Adrenal gland (tissue), 12 donors: ENCODE data around the gene PRDM16. TPM values are rescaled to one million over a fixed set of nuclear protein-coding genes. Genes with fewer than 3 reads are reported as not detected.

Experiments used
- DNase-seq, 7 donors: peaks; one replicate each; pipeline ENCODE4 v3.0.0-alpha.2; 2019 to 2020
- H3K27ac ChIP-seq, 5 donors: fragments of 200-600 bp; sonication (generic) in 4 of 5; 1 replicate in 3 of 5; 2 replicates in 2 of 5; pipeline versions ENCODE4 v1.5.1 to v1.8.0; 2016 to 2020; ENCODE audit warnings: mild to moderate bottlenecking in 1 of 5
- H3K27me3 ChIP-seq: fragments of 200-600 bp; 2 replicates; pipeline ENCODE4 v1.8.0; 2021
- H3K36me3 ChIP-seq, 2 donors: fragments of 200-600 bp; replicated peaks in 1 of 2; 1 replicate in 1 of 2; 2 replicates in 1 of 2; pipeline versions ENCODE4 v1.5.1 to v1.8.0; 2018 to 2022
- H3K4me1 ChIP-seq, 2 donors: fragments of 200-600 bp; replicated peaks in 1 of 2; 1 replicate in 1 of 2; 2 replicates in 1 of 2; pipeline versions ENCODE4 v1.5.1 to v1.8.0; 2018 to 2021
- H3K4me3 ChIP-seq, 4 donors: fragments of 200-600 bp; sonication (generic) in 3 of 4; one replicate each; pipeline ENCODE4 v1.5.1; 2016 to 2018
- H3K9me3 ChIP-seq, 3 donors: fragments of 200-600 bp; sonication (generic) in 1 of 3; replicated peaks in 1 of 3; 1 replicate in 2 of 3; 2 replicates in 1 of 3; pipeline versions ENCODE4 v1.5.1 to v1.8.0; 2016 to 2021
- CTCF ChIP-seq, 6 experiments: fragments of 450-650 bp in 4 of 6; fragments of 200-600 bp in 2 of 6; sonication (generic) in 1 of 6; IDR thresholded peaks; 1 replicate in 5 of 6; 2 replicates in 1 of 6; pipeline versions ENCODE4 v1.5.1 to v1.8.0; 2016 to 2021; ENCODE audit warnings: antibody characterized with exemption in 6 of 6, mild to moderate bottlenecking in 2 of 6, moderate library complexity in 1 of 6
- POLR2A ChIP-seq, 2 donors: fragments of 450-650 bp; IDR thresholded peaks; one replicate each; pipeline ENCODE4 v1.6.1; 2017; ENCODE audit warnings: antibody characterized with exemption in 2 of 2, mild to moderate bottlenecking in 2 of 2, moderate library complexity in 1 of 2
- WGBS, 4 donors: extraction: QIAGEN DNeasy Blood & Tissue Kit in 2 of 4; methylation state at CpG; one replicate each; pipeline versions ENCODE4 v1.1.5 to v1.1.7; 2013 to 2017; 5-methylcytosine and 5-hydroxymethylcytosine counted together
- intact Hi-C, 2 donors: fragments of 100-400 bp; cut with DNase I; formaldehyde crosslinking; loops; one replicate each; pipeline versions ENCODE4 v1.14.1 to v1.15.0; 2022 to 2023
- polyA plus RNA-seq, 3 donors: library from polyadenylated mRNA; stranded (reverse); fragments of 200-250 nt in 2 of 3; fragments of 350-450 nt in 1 of 3; fragmentation: Illumina TruSeq in 1 of 3; extraction: RNeasy Lipid Tissue Mini Kit (QIAGEN cat#74804) in 1 of 3; gene quantifications; one replicate each; pipeline ENCODE4 v1.2.3, GENCODE V29; 2013 to 2014
- total RNA-seq, 9 donors: library from RNA; depleted of rRNA in 4 of 9; stranded (reverse); fragments of >200 nt in 4 of 9; fragments of 120-200 nt in 1 of 9; fragmentation: NEBNext Ultra II Directional in 1 of 9; extraction: Animal tissue kit (Norgen Biotek cat#: 25700) in 1 of 9; gene quantifications; one replicate each; pipeline versions ENCODE4 v1.1.0 to v1.2.4, GENCODE V29; 2013 to 2023
- donor health status: healthy with polysubstance abuse.
- donor health status: Bipolar disorder and iron deficiency.
- donor health status: DM: yes; HTN: yes; CAD: no.
- donor health status: DM: no; HTN: no; CAD: no.
- donor health status: DM: no; HTN: no; CAD: no.
- donor health status: DM: yes; HTN: yes; CAD: no.

The PRDM16 gene
- total and polyA plus RNA-seq, 12 donors = 0.04 to 2.8 (median 0.61) TPM; not detected in 1

DNA sequence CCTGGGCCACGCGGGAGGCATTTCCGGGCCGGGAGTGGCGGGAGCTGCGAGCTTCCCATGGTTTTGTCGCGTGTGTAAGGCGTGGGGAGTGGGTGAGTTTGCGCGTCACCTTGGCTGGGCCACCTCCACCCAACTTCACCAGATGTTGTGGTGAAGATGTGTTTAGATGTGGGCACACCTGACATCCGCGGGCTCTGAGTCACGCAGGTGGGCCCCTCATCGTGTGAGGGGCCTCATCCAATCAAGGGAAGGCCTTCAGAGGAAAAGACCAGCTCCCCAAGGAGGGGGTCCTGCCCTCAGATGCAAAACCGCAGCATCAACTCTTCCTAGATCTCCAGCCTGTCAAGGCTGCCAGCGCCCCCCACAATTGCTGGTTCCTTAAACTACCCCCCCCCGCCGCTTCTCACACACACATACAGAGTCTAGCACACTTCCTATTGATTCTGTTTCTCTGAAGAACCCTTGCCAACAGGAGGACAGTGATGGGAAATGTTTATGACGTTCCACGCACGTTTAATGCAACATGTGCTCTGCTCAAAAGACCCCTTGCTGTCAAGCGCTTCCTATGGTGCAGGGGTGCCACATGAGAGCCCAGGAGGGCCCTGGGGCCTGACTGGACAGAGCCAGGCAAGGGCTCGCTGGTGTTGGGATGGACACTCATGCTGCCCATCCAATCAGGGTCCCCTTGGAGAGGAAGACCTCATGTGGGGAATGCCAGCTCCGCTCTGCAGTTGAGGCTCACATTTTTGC is 35.8 kb upstream of the PRDM16 start:
- Histone ChIP-seq H3K4me1 (no peaks in the 10 kb centered on the region), H3K4me3 (no peak overlapping the region), H3K27ac (no peak overlapping the region), H3K36me3 (no peaks in the 10 kb centered on the region), H3K27me3 (peaks cover 28% of the 10 kb centered on the region), H3K9me3 (no peaks in the 10 kb centered on the region)
- intact Hi-C loops = no loop called here
- no peak for DNase-seq
- WGBS, 4 donors = 80 to 85% (median 81%) methylated on average over 20 to 25 of the region's 25 CpGs
- TF ChIP-seq POLR2A (IDR thresholded peaks at IDR 0.05) (no peak), CTCF (IDR thresholded peaks at IDR 0.05) (no peak)

DNA sequence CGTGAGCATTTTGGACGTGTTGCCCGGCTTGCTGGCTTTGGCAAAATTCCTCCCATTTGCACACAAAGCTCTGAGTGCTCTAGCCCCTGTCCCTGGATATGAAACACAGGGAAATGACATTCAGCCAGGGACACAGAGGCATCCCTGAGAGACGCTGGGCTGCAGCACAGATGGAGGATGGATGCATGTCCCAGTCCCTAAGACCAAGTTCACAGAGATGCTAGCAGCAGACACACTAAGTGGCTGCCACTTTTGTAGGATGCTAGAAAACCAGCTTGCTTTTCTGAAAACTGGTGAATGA is 35.3 kb upstream of the PRDM16 start:
- Histone ChIP-seq H3K4me3 (no peak overlapping the region), H3K27me3 (peaks cover 29% of the 10 kb centered on the region)

DNA sequence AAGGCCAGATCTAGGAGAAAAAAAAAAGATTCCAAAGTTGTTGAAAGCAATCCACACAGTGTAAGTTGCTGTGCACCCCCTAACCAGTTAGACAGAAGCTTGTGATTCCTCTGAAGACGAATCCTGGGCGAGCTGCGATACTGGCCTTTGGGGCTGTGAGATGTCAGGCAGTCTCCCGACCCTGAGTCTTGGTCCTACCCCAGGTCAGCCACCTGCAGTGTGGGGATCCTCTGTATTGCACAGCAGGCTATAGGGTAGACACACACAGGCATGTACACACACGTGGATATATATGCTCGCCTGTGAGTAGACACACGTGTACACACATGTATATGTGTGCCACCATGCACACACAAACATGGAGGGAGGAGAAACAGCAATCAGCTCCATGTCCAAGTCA is 34.8 kb upstream of the PRDM16 start:
- TF ChIP-seq CTCF (IDR thresholded peaks at IDR 0.05) = no peak
- no peak for TF ChIP-seq POLR2A (IDR thresholded peaks at IDR 0.05)
- Histone ChIP-seq H3K27me3 (peaks cover 29% of the 10 kb centered on the region), H3K9me3 (no peaks in the 10 kb centered on the region), H3K4me1 (no peaks in the 10 kb centered on the region), H3K4me3 (no peak overlapping the region), H3K36me3 (no peaks in the 10 kb centered on the region), H3K27ac (no peak overlapping the region)
- 78 to 84% (median 83%) methylated on average over 7 of the region's 7 CpGs for WGBS, 4 donors
- intact Hi-C loops = no loop called here
- no peak for DNase-seq

More for the DNA sequence above, 35.3 kb upstream of the PRDM16 start:
- Histone ChIP-seq H3K4me1 (no peaks in the 10 kb centered on the region), H3K27ac (no peak overlapping the region), H3K9me3 (no peaks in the 10 kb centered on the region), H3K36me3 (no peaks in the 10 kb centered on the region)
- TF ChIP-seq CTCF (IDR thresholded peaks at IDR 0.05) (no peak), POLR2A (IDR thresholded peaks at IDR 0.05) (no peak)
- DNase-seq = no peak
- intact Hi-C loops = no loop called here
- WGBS, 4 donors = 67 to 80% (median 71%) methylated on average over 3 to 4 of the region's 4 CpGs

DNA sequence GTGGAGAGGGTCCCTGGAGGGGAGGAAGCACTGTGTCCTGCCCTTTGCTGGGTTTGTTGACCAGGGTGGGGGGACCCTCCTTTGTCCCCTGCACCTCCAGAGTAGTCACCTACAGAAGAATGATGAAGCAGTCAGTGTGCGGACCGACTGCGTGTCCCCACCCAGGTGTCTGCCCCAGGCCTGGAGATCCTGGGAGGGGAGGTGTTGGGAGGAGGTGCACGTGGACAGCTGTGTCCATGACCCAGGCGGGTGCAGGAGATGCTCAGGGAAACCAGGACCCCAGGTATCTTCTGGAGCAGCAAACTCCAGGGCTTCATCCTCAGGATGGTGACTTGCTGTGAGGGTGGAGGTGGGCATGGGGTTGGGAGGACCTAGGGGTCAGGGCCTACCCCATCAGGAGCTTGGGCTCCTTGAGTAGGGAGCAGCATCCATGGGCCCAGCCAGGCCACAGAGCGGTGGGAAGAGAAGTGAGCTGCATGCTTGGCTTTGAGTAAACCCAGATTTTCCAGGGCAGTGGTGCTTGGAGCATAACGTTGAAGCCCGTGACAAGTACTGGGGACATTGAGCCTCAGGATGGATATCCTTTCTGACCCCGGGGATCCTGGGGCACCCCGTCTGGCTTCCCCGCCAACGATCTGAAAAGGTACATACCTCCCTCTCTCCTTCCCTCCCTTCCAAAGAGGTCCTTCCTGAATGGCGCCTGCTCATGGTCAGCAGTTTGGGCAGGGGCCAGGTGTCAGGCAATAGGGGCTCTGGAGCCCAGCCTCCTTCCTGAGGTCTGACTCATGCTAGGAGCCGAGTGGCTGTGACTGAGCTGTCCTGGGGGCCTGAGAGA is 34.1 kb upstream of the PRDM16 start:
- peaks cover 21% of the 10 kb centered on the region for H3K27me3 ChIP-seq
- no peaks in the 10 kb centered on the region for H3K36me3 ChIP-seq
- H3K4me3 ChIP-seq = no peak overlapping the region
- H3K9me3 ChIP-seq = no peaks in the 10 kb centered on the region
- DNase-seq = no peak
- WGBS, 4 donors = 73 to 77% (median 74%) methylated on average over 8 to 14 of the region's 14 CpGs
- intact Hi-C loops = no loop called here
- H3K27ac ChIP-seq = no peak overlapping the region
- no peaks in the 10 kb centered on the region for H3K4me1 ChIP-seq
- TF ChIP-seq CTCF (IDR thresholded peaks at IDR 0.05) = no peak
- no peak for TF ChIP-seq POLR2A (IDR thresholded peaks at IDR 0.05)
